AG04450 (cell line): Measurements from ENCODE around the gene AEBP1. TPM values are rescaled to one million over a fixed set of nuclear protein-coding genes. Genes with fewer than 3 reads are reported as not detected.

Source experiments
- CTCF ChIA-PET: fragments of 300-600, 350-600 bp; formaldehyde crosslinking; extraction: SDS; loops from one replicate; lab custom pipeline; 2022; ENCODE audit warnings: antibody characterized with exemption, inconsistent platforms; lab: Charles Lee
- POLR2A ChIA-PET: fragments of 350-600 bp; formaldehyde crosslinking; extraction: SDS; loops from one replicate; lab custom pipeline; 2021; ENCODE audit warnings: antibody characterized with exemption, inconsistent platforms; lab: Yijun Ruan, JAX
- DNase-seq: peaks from one replicate; pipeline ENCODE4 v3.0.0-alpha.2; 2011; ENCODE audit warnings: low read depth, low spot score
- H3K27ac ChIP-seq: one replicate; pipeline ENCODE4 v1.5.1; 2012; ENCODE audit warnings: low read depth, low read length, control low read depth
- H3K27me3 ChIP-seq: one replicate; pipeline ENCODE4 v1.6.0; 2012; ENCODE audit warnings: low read length; ENCODE audit not compliant: control insufficient read depth, insufficient read depth
- H3K4me3 ChIP-seq: 2 replicates; pipeline ENCODE4 v1.5.1; 2011; ENCODE audit warnings: mild to moderate bottlenecking, low read depth, low read length, control low read depth
- H3K9me3 ChIP-seq: 2 replicates; pipeline ENCODE4 v1.5.1; 2012; ENCODE audit warnings: low read length; ENCODE audit not compliant: control insufficient read depth, insufficient read depth
- CTCF ChIP-seq: IDR thresholded peaks from 2 replicates; pipeline ENCODE4 v1.5.1; 2011; ENCODE audit warnings: low read depth, low read length, control low read depth, inconsistent platforms
- polyA plus RNA-seq: library from polyadenylated mRNA; depleted of rRNA; stranded (reverse); fragments of >200 nt; gene quantifications from 2 replicates; pipeline ENCODE4 v1.2.3, GENCODE V29; 2011

AEBP1 gene
- polyA plus RNA-seq, 1 experiment: 18.5 TPM

- ChIA-PET POLR2A (no interaction called here), CTCF (no interaction called here)
- Histone ChIP-seq H3K27me3 (no peaks in the 10 kb centered on the region), H3K4me3 (no peak overlapping the region), H3K27ac (no peak overlapping the region), H3K9me3 (peaks cover 4% of the 10 kb centered on the region; the same call in 1 of the 2 replicates)
- TF ChIP-seq CTCF: no peak
- no peak for DNase-seq
Measured at GRCh38 chr7:44112231-44112996, 8.3 kb downstream of the AEBP1 start.

GRCh38 chr7:44112997-44113763 is 9.0 kb downstream of the AEBP1 start:
- POLR2A ChIA-PET: no interaction called here
- CTCF ChIA-PET: no interaction called here
- no peak for DNase-seq
- H3K9me3 ChIP-seq: peaks cover 4% of the 10 kb centered on the region; the same call in 1 of the 2 replicates
- TF ChIP-seq CTCF: no peak
- H3K27me3 ChIP-seq: no peaks in the 10 kb centered on the region
- H3K27ac ChIP-seq: no peak overlapping the region
- no peak overlapping the region for H3K4me3 ChIP-seq

GRCh38 chr7:44113764-44114354 is 9.7 kb downstream of the AEBP1 start:
- DNase-seq: no peak

GRCh38 chr7:44114586-44115310 is 10.6 kb downstream of the AEBP1 start:
- Histone ChIP-seq H3K4me3 (no peak overlapping the region), H3K27me3 (no peaks in the 10 kb centered on the region), H3K27ac (no peak overlapping the region), H3K9me3 (peaks cover 4% of the 10 kb centered on the region; the same call in 1 of the 2 replicates)
- CTCF ChIA-PET: no interaction called here
- POLR2A ChIA-PET: interaction anchor here (0.6 to 1.4 kb wide), 3 partner anchors 13 to 414 kb away, joined by 3 to 5 read pairs (median 4); no protein-coding TSS in a partner anchor
- DNase-seq: no peak
- TF ChIP-seq CTCF: no peak

More at GRCh38 chr7:44113764-44114354, 9.7 kb downstream of the AEBP1 start:
- ChIA-PET POLR2A (interaction anchor here (0.6 kb wide), 1 partner anchor 415 kb away, joined by 5 read pairs; no protein-coding TSS in a partner anchor), CTCF (no interaction called here)
- H3K9me3 ChIP-seq: peaks cover 4% of the 10 kb centered on the region; the same call in 1 of the 2 replicates
- TF ChIP-seq CTCF: no peak
- H3K27me3 ChIP-seq: no peaks in the 10 kb centered on the region
- H3K27ac ChIP-seq: no peak overlapping the region
- no peak overlapping the region for H3K4me3 ChIP-seq
